ENCODE data around the gene SLC8A1.

DNA sequence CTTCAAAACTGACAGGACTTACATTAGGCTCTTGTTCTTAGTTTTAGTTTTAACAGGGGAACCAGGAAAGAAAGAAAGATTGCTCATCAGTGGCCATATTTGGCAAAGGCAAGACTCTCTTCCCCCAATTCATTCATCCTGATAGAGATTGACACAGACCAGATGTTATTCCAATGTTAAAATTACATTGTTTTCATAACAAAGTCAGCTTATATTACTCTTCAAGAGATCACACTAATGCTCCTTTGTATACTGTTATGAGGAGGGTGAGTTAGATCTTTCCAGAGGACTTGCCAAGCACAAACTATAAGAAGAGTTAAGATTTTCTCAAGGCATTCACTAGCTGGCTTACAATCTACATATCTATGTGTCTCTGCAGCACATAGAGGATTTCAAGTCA lies 252.1 kb downstream of the SLC8A1 start:
- TF ChIP-seq EZH2 (IDR thresholded peaks at IDR 0.05), result no peak
- TF ChIP-seq POLR2AphosphoS5 (IDR thresholded peaks at IDR 0.05; ENCODE audit: borderline replicate concordance, low read depth, low read length), result no peak
